GM12891 (cell line): ENCODE data around the gene AHCYL2.

Experiments used
- POLR2A ChIP-seq: IDR thresholded peaks from 2 replicates; pipeline ENCODE4 v1.6.1; 2011; ENCODE audit warnings: low read depth, low read length, control low read depth
- POLR2AphosphoS5 ChIP-seq: IDR thresholded peaks from 2 replicates; pipeline ENCODE4 v1.6.1; 2011; ENCODE audit warnings: low read depth, low read length, control low read depth

GRCh38 chr7:129376076-129376777, 151.4 kb downstream of the AHCYL2 start:
- TF ChIP-seq POLR2AphosphoS5: no peak
- no peak for TF ChIP-seq POLR2A
